CD4-positive, CD25-positive, alpha-beta regulatory T cell (primary cell): ENCODE results near the gene ZNF48. TPM values are rescaled to one million over a fixed set of nuclear protein-coding genes. Genes with fewer than 3 reads are reported as not detected.

Source experiments
- ATAC-seq, 2 donors: fragments of 150-1000 bp; cut with Tn5 transposase; one replicate each; pipeline ENCODE4 v1.10.0; 2021; ENCODE audit warnings: low read depth in 2 of 2, moderate number of reproducible peaks in 2 of 2, moderate library complexity in 1 of 2
- DNase-seq, 3 donors: peaks; one replicate each; pipeline versions ENCODE4 v3.0.0 to v3.0.0-alpha.2; 2012 to 2022; ENCODE audit warnings: mixed read lengths in 1 of 3
- H3K27ac ChIP-seq: one replicate; pipeline ENCODE4 v1.7.0; 2013; ENCODE audit warnings: mild to moderate bottlenecking, low read length; ENCODE audit not compliant: insufficient read depth, poor library complexity, severe bottlenecking
- H3K27me3 ChIP-seq: one replicate; pipeline ENCODE4 v1.7.0; 2013; ENCODE audit warnings: low read length; ENCODE audit not compliant: control insufficient read depth, insufficient read depth
- H3K36me3 ChIP-seq: one replicate; pipeline ENCODE4 v1.7.0; 2013; ENCODE audit warnings: mild to moderate bottlenecking, low read length, moderate library complexity; ENCODE audit not compliant: control insufficient read depth, insufficient read depth
- H3K4me1 ChIP-seq: 2 replicates; pipeline ENCODE4 v1.7.0; 2013; ENCODE audit warnings: mild to moderate bottlenecking, low read length; ENCODE audit not compliant: insufficient read depth, control insufficient read depth, poor library complexity, severe bottlenecking
- H3K4me3 ChIP-seq: one replicate; pipeline ENCODE4 v1.7.0; 2013; ENCODE audit warnings: low read depth, mild to moderate bottlenecking, low read length, moderate library complexity
- H3K9me3 ChIP-seq, 2 experiments: 1 replicate in 1 of 2; 2 replicates in 1 of 2; pipeline ENCODE4 v1.7.0; 2013; ENCODE audit warnings: low read length in 2 of 2, mild to moderate bottlenecking in 1 of 2, moderate library complexity in 1 of 2; ENCODE audit not compliant: control insufficient read depth in 2 of 2
- H3K27ac Mint-ChIP-seq, 3 donors: one replicate each; pipeline ENCODE4 v1.8.0; 2020 to 2022; ENCODE audit warnings: mild to moderate bottlenecking in 3 of 3, mixed read lengths in 3 of 3, moderate library complexity in 2 of 3
- H3K27me3 Mint-ChIP-seq: one replicate; pipeline ENCODE4 v1.8.0; 2022; ENCODE audit warnings: mild to moderate bottlenecking, mixed read lengths
- H3K36me3 Mint-ChIP-seq: one replicate; pipeline ENCODE4 v1.8.0; 2020; ENCODE audit warnings: mixed read lengths
- H3K4me1 Mint-ChIP-seq, 4 donors: one replicate each; pipeline ENCODE4 v1.8.0; 2020 to 2022; ENCODE audit warnings: mixed read lengths in 4 of 4, mild to moderate bottlenecking in 1 of 4
- H3K4me3 Mint-ChIP-seq, 4 donors: one replicate each; pipeline ENCODE4 v1.8.0; 2020 to 2022; ENCODE audit warnings: mild to moderate bottlenecking in 4 of 4, mixed read lengths in 4 of 4, moderate library complexity in 3 of 4
- H3K9me3 Mint-ChIP-seq, 7 donors: one replicate each; pipeline ENCODE4 v1.8.0; 2020 to 2022; ENCODE audit warnings: mixed read lengths in 7 of 7, mild to moderate bottlenecking in 3 of 7, moderate library complexity in 2 of 7
- polyA plus RNA-seq, 4 donors: library from polyadenylated mRNA; unstranded; fragments of 300-500 nt; fragmentation: Illumina TruSeq; gene quantifications; one replicate each; pipeline ENCODE4 v1.2.3, GENCODE V29; 2021
- total RNA-seq: library from RNA; stranded (reverse); gene quantifications from one replicate; pipeline ENCODE4 v1.2.3, GENCODE V29; 2022

ZNF48 gene
- total and polyA plus RNA-seq, 5 donors from 2014 or later = 4.5 to 8.0 (median 6.5) TPM

- Histone ChIP-seq H3K4me3 (no peak overlapping the region), H3K4me1 (peaks cover 9% of the 10 kb centered on the region), H3K9me3 (no peaks in the 10 kb centered on the region), H3K36me3 (no peaks in the 10 kb centered on the region), H3K27me3 (no peaks in the 10 kb centered on the region), H3K27ac (no peak overlapping the region)
- Mint-ChIP-seq H3K4me1 (peaks cover 4 to 17% (median 10%) of the 10 kb centered on the region in 4 donors), H3K4me3 (peak overlapping the region in 2 of 4 donors; percentile 1 to 73), H3K36me3 (no peaks in the 10 kb centered on the region), H3K9me3 (no peaks in the 10 kb centered on the region), H3K27me3 (no peaks in the 10 kb centered on the region), H3K27ac (peak overlapping the region; percentile 69 to 87 (median 77))
- no peak for ATAC-seq
- no peak for DNase-seq
Measured at GRCh38 chr16:30434852-30435251, 39.6 kb downstream of the ZNF48 start.

- Mint-ChIP-seq H3K27ac (peak overlapping the region; percentile 72 to 86 (median 86)), H3K4me1 (peaks cover 4 to 30% (median 12%) of the 10 kb centered on the region in 4 donors)
- H3K9me3 ChIP-seq = no peaks in the 10 kb centered on the region
Measured at GRCh38 chr16:30437511-30438046, 42.4 kb downstream of the ZNF48 start.

GRCh38 chr16:30438835-30439234 is 43.6 kb downstream of the ZNF48 start:
- no peak overlapping the region for H3K27ac ChIP-seq
- no peak overlapping the region for H3K27ac Mint-ChIP-seq
- H3K4me3 Mint-ChIP-seq = no peak overlapping the region

More at GRCh38 chr16:30437511-30438046, 42.4 kb downstream of the ZNF48 start:
- Histone ChIP-seq H3K36me3 (no peaks in the 10 kb centered on the region), H3K27me3 (no peaks in the 10 kb centered on the region), H3K4me3 (no peak overlapping the region), H3K27ac (no peak overlapping the region), H3K4me1 (no peaks in the 10 kb centered on the region)
- DNase-seq (no peak), ATAC-seq (no peak)
- H3K4me3 Mint-ChIP-seq = no peak overlapping the region
- H3K9me3 Mint-ChIP-seq = no peaks in the 10 kb centered on the region
- no peaks in the 10 kb centered on the region for H3K36me3 Mint-ChIP-seq
- H3K27me3 Mint-ChIP-seq = no peaks in the 10 kb centered on the region

GRCh38 chr16:30439720-30440348 is 44.6 kb downstream of the ZNF48 start:
- no peaks in the 10 kb centered on the region for H3K27me3 Mint-ChIP-seq
- Histone ChIP-seq H3K27ac (no peak overlapping the region), H3K36me3 (peaks cover 4% of the 10 kb centered on the region), H3K9me3 (no peaks in the 10 kb centered on the region), H3K4me1 (peaks cover 16% of the 10 kb centered on the region), H3K27me3 (no peaks in the 10 kb centered on the region), H3K4me3 (no peak overlapping the region)
- H3K27ac Mint-ChIP-seq = no peak overlapping the region
- peaks cover 12% of the 10 kb centered on the region for H3K36me3 Mint-ChIP-seq
- ATAC-seq (no peak), DNase-seq (no peak)
- H3K4me3 Mint-ChIP-seq = no peak overlapping the region
- no peaks in the 10 kb centered on the region for H3K9me3 Mint-ChIP-seq
- H3K4me1 Mint-ChIP-seq = peaks cover 6 to 35% (median 22%) of the 10 kb centered on the region in 4 donors

More at GRCh38 chr16:30438835-30439234, 43.6 kb downstream of the ZNF48 start:
- Histone ChIP-seq H3K4me1 (peaks cover 6% of the 10 kb centered on the region), H3K36me3 (peaks cover 4% of the 10 kb centered on the region), H3K27me3 (no peaks in the 10 kb centered on the region), H3K9me3 (no peaks in the 10 kb centered on the region), H3K4me3 (no peak overlapping the region)
- Mint-ChIP-seq H3K27me3 (no peaks in the 10 kb centered on the region), H3K4me1 (peaks cover 9 to 38% (median 19%) of the 10 kb centered on the region in 4 donors), H3K9me3 (no peaks in the 10 kb centered on the region), H3K36me3 (peaks cover 9% of the 10 kb centered on the region)
- DNase-seq = no peak
- no peak for ATAC-seq

GRCh38 chr16:30443631-30444030 is 48.4 kb downstream of the ZNF48 start:
- Mint-ChIP-seq H3K36me3 (peaks cover 12% of the 10 kb centered on the region), H3K4me3 (peak overlapping the region; percentile 90 to 97 (median 94)), H3K4me1 (peaks cover 12 to 50% (median 30%) of the 10 kb centered on the region in 4 donors), H3K27ac (peak overlapping the region; percentile 20 to 68 (median 32)), H3K9me3 (no peaks in the 10 kb centered on the region), H3K27me3 (peaks cover 5% of the 10 kb centered on the region)
- DNase-seq = no peak
- Histone ChIP-seq H3K27ac (no peak overlapping the region), H3K4me1 (peaks cover 31% of the 10 kb centered on the region), H3K36me3 (peaks cover 4% of the 10 kb centered on the region), H3K27me3 (no peaks in the 10 kb centered on the region), H3K4me3 (peak overlapping the region; percentile 92), H3K9me3 (no peaks in the 10 kb centered on the region)
- ATAC-seq = no peak

- H3K9me3 Mint-ChIP-seq = no peaks in the 10 kb centered on the region
- peaks cover 12 to 51% (median 30%) of the 10 kb centered on the region in 4 donors for H3K4me1 Mint-ChIP-seq
- Histone ChIP-seq H3K4me3 (peak overlapping the region; percentile 92), H3K9me3 (no peaks in the 10 kb centered on the region), H3K27ac (peak overlapping the region; percentile 90), H3K27me3 (no peaks in the 10 kb centered on the region), H3K4me1 (peaks cover 33% of the 10 kb centered on the region), H3K36me3 (peaks cover 4% of the 10 kb centered on the region)
- peak overlapping the region in 2 of 3 donors; percentile 79 to 92 for H3K27ac Mint-ChIP-seq
- DNase-seq = no peak
- no peak for ATAC-seq
- peaks cover 12% of the 10 kb centered on the region for H3K36me3 Mint-ChIP-seq
- H3K27me3 Mint-ChIP-seq = peaks cover 5% of the 10 kb centered on the region
- H3K4me3 Mint-ChIP-seq = peak overlapping the region; percentile 91 to 100 (median 97)
Measured at GRCh38 chr16:30444231-30445148, 49.3 kb downstream of the ZNF48 start.

- DNase-seq = no peak
- H3K9me3 ChIP-seq = no peaks in the 10 kb centered on the region
- Mint-ChIP-seq H3K4me1 (peaks cover 16 to 48% (median 33%) of the 10 kb centered on the region in 4 donors), H3K27me3 (peaks cover 5% of the 10 kb centered on the region), H3K27ac (peak overlapping the region in 2 of 3 donors; percentile 79 to 92), H3K9me3 (no peaks in the 10 kb centered on the region), H3K4me3 (peak overlapping the region; percentile 91 to 100 (median 97)), H3K36me3 (peaks cover 12% of the 10 kb centered on the region)
- peaks cover 4% of the 10 kb centered on the region for H3K36me3 ChIP-seq
- peak overlapping the region; percentile 90 for H3K27ac ChIP-seq
- H3K27me3 ChIP-seq = no peaks in the 10 kb centered on the region
- peaks cover 38% of the 10 kb centered on the region for H3K4me1 ChIP-seq
- H3K4me3 ChIP-seq = peak overlapping the region; percentile 92
- no peak for ATAC-seq
Measured at GRCh38 chr16:30445149-30445407, 49.9 kb downstream of the ZNF48 start.
